Caco-2 (cell line): ENCODE data around the gene LRP1B. TPM values are rescaled to one million over a fixed set of nuclear protein-coding genes. Genes with fewer than 3 reads are reported as not detected.

Source experiments
- BruUV-seq: library from RNA; stranded (reverse); fragments of 400-500 nt; replicated peaks from 2 replicates; lab custom pipeline; 2021; lab: Mats Ljungman, UMichigan
- CTCF ChIA-PET: fragments of 300-600 bp; sonication (Branson Sonifier 250); formaldehyde crosslinking; loops from one replicate; lab custom pipeline; 2022; ENCODE audit warnings: antibody characterized with exemption; lab: Charles Lee
- POLR2A ChIA-PET: fragments of 300-600 bp; sonication (Branson Sonifier 250); formaldehyde crosslinking; loops from one replicate; lab custom pipeline; 2022; ENCODE audit warnings: antibody characterized with exemption; lab: Charles Lee
- DNase-seq, 2 experiments: peaks; one replicate each; pipeline versions ENCODE4 v3.0.0 to v3.0.0-alpha.2; 2020 to 2022
- H3K27me3 ChIP-seq: replicated peaks from 2 replicates; pipeline ENCODE4 v1.6.0; 2011; ENCODE audit warnings: low read length; ENCODE audit not compliant: control insufficient read depth, insufficient read depth
- H3K36me3 ChIP-seq: 2 replicates; pipeline ENCODE4 v1.5.1; 2011; ENCODE audit warnings: low read length; ENCODE audit not compliant: control insufficient read depth, insufficient read depth
- H3K4me1 ChIP-seq: fragments of 250-450 bp; sonication (Bioruptor Pico); 2 replicates; pipeline ENCODE4 v1.5.1; 2020; ENCODE audit warnings: mild to moderate bottlenecking
- H3K4me3 ChIP-seq: 2 replicates; pipeline ENCODE4 v1.5.1; 2011; ENCODE audit warnings: low read depth, mild to moderate bottlenecking, control low read depth, low read length
- H3K9me3 ChIP-seq: fragments of 250-450 bp; sonication (Bioruptor Pico); 2 replicates; pipeline ENCODE4 v1.5.1; 2020; ENCODE audit warnings: mild to moderate bottlenecking, moderate library complexity
- H3K27ac Mint-ChIP-seq: one replicate; pipeline ENCODE4 v1.8.0; 2022; ENCODE audit warnings: mixed read lengths; ENCODE audit not compliant: unreplicated experiment
- H3K27me3 Mint-ChIP-seq: one replicate; pipeline ENCODE4 v1.8.0; 2022; ENCODE audit warnings: mixed read lengths; ENCODE audit not compliant: insufficient read depth, unreplicated experiment
- H3K36me3 Mint-ChIP-seq: one replicate; pipeline ENCODE4 v1.8.0; 2022; ENCODE audit warnings: mild to moderate bottlenecking, mixed read lengths; ENCODE audit not compliant: insufficient read depth, unreplicated experiment
- H3K4me1 Mint-ChIP-seq: one replicate; pipeline ENCODE4 v1.8.0; 2022; ENCODE audit warnings: low read depth, mixed read lengths; ENCODE audit not compliant: unreplicated experiment
- H3K4me3 Mint-ChIP-seq: one replicate; pipeline ENCODE4 v1.8.0; 2022; ENCODE audit warnings: mild to moderate bottlenecking, moderate library complexity, mixed read lengths; ENCODE audit not compliant: unreplicated experiment
- H3K9me3 Mint-ChIP-seq: one replicate; pipeline ENCODE4 v1.8.0; 2022; ENCODE audit warnings: mixed read lengths; ENCODE audit not compliant: unreplicated experiment
- intact Hi-C: fragments of 100-400 bp; cut with micrococcal nuclease; formaldehyde crosslinking; loops from one replicate; pipeline ENCODE4 v1.10.0; 2022; ENCODE audit not compliant: unreplicated experiment
- total RNA-seq: library from RNA; stranded (reverse); gene quantifications from 2 replicates; pipeline ENCODE4 v1.2.3, GENCODE V29; 2022
- TF ChIP-seq, protein P1 (sequence below), 2 experiments: fragments of 200-600 bp in 1 of 2; IDR thresholded peaks; 1 replicate in 1 of 2; 2 replicates in 1 of 2; pipeline versions ENCODE4 v1.5.1 to v1.8.0; 2011 to 2022; ENCODE audit warnings: antibody characterized with exemption in 1 of 2, control low read depth in 1 of 2, inconsistent platforms in 1 of 2, low read depth in 1 of 2, low read length in 1 of 2, mild to moderate bottlenecking in 1 of 2, moderate library complexity in 1 of 2; ENCODE audit not compliant: insufficient read depth in 1 of 2, severe bottlenecking in 1 of 2, unreplicated experiment in 1 of 2

LRP1B gene
- total RNA-seq, 1 experiment from 2014 or later = not detected

DNA sequence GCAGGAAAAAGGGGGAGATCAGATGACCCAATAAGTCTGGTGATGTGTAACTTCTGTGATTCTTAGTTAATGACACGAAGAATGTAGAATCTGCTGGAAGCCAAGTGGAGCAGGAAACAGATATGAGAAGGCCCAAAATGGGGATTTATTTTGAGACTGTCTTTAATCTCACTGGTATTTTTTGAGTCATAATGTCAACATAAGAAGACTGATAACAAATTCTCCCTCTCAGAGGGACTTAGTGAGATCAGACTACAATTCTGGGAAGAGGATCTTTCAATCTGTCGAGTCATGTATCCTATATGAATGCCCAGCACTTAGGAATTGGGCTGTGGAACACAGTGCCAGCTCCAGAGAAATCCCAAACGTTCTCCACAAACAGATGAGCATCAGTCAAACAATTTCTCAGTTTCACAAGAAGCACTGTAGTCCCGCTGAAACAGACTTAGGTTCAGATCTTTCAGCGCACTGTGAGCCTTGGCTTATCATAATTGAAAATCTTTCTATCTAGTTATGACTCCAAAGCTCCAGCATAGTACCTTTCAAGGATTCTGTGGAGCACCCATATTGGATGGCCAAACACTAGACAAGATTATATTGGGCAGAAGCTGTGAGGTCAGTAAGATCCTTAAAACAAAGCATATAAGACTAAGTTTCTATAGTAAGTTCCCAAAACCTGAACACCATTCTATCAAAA lies 738.2 kb downstream of the LRP1B start:
- Histone ChIP-seq H3K9me3 (no peaks in the 10 kb centered on the region), H3K27me3 (no peaks in the 10 kb centered on the region), H3K4me3 (no peak overlapping the region), H3K4me1 (peaks cover 19% of the 10 kb centered on the region), H3K36me3 (no peaks in the 10 kb centered on the region)
- peak overlapping the region; percentile 31 for H3K4me3 Mint-ChIP-seq
- DNase-seq = peak in 1 of 2 experiments; percentile 17
- peak overlapping the region; percentile 87 for H3K27ac Mint-ChIP-seq
- BruUV-seq = no TSS peak
- intact Hi-C loops = loop anchor here (10.0 kb wide), 1 partner anchor 288 kb away; no protein-coding TSS in a partner anchor
- H3K9me3 Mint-ChIP-seq = peaks cover 13% of the 10 kb centered on the region
- H3K27me3 Mint-ChIP-seq = no peaks in the 10 kb centered on the region
- H3K36me3 Mint-ChIP-seq = no peaks in the 10 kb centered on the region
- ChIA-PET CTCF (no interaction called here), POLR2A (no interaction called here)
- peaks cover 26% of the 10 kb centered on the region for H3K4me1 Mint-ChIP-seq
- TF ChIP-seq, protein P1, sequence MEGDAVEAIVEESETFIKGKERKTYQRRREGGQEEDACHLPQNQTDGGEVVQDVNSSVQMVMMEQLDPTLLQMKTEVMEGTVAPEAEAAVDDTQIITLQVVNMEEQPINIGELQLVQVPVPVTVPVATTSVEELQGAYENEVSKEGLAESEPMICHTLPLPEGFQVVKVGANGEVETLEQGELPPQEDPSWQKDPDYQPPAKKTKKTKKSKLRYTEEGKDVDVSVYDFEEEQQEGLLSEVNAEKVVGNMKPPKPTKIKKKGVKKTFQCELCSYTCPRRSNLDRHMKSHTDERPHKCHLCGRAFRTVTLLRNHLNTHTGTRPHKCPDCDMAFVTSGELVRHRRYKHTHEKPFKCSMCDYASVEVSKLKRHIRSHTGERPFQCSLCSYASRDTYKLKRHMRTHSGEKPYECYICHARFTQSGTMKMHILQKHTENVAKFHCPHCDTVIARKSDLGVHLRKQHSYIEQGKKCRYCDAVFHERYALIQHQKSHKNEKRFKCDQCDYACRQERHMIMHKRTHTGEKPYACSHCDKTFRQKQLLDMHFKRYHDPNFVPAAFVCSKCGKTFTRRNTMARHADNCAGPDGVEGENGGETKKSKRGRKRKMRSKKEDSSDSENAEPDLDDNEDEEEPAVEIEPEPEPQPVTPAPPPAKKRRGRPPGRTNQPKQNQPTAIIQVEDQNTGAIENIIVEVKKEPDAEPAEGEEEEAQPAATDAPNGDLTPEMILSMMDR (IDR thresholded peaks at IDR 0.05; ENCODE audit: insufficient read depth in 1 of 2, low read depth in 1 of 2, low read length in 1 of 2, severe bottlenecking in 1 of 2, unreplicated experiment in 1 of 2) = no peak

DNA sequence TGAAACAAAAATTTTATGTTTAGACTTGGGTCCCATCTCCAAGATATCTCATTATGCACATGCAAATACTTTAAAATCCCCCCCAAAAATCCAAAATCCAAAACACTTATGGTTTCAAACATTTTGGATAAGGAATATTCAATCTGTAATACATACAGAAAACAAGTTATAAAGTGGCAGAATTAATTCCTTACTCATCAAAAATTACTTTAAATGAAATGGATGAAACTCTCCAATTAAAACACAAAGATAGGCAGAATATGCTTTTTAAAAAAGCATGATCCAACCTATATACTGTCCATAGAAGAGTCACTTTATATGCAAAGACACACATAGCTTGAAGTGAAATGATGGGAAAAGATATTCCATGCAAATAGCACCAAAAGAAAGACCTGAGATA lies 744.6 kb downstream of the LRP1B start:
- BruUV-seq = no TSS peak
- H3K4me1 ChIP-seq = peaks cover under 1% of the 10 kb centered on the region; the same call in 1 of the 2 replicates
- no peak overlapping the region for H3K4me3 ChIP-seq
- ChIA-PET CTCF (no interaction called here), POLR2A (no interaction called here)
- peaks cover 2% of the 10 kb centered on the region for H3K4me1 Mint-ChIP-seq
- peaks cover 16% of the 10 kb centered on the region for H3K9me3 Mint-ChIP-seq
- no peaks in the 10 kb centered on the region for H3K36me3 Mint-ChIP-seq
- H3K27me3 Mint-ChIP-seq = no peaks in the 10 kb centered on the region
- intact Hi-C loops = no loop called here
- H3K27ac Mint-ChIP-seq = no peak overlapping the region
- H3K4me3 Mint-ChIP-seq = no peak overlapping the region
- H3K9me3 ChIP-seq = 0 out of 2 replicates have a peak, but pooled peaks cover 4% of the 10 kb centered on the region
- H3K36me3 ChIP-seq = no peaks in the 10 kb centered on the region
- H3K27me3 ChIP-seq = no peaks in the 10 kb centered on the region
- TF ChIP-seq, protein P1 (IDR thresholded peaks at IDR 0.05; ENCODE audit: insufficient read depth in 1 of 2, low read depth in 1 of 2, low read length in 1 of 2, severe bottlenecking in 1 of 2, unreplicated experiment in 1 of 2) = no peak
- no peak for DNase-seq

DNA sequence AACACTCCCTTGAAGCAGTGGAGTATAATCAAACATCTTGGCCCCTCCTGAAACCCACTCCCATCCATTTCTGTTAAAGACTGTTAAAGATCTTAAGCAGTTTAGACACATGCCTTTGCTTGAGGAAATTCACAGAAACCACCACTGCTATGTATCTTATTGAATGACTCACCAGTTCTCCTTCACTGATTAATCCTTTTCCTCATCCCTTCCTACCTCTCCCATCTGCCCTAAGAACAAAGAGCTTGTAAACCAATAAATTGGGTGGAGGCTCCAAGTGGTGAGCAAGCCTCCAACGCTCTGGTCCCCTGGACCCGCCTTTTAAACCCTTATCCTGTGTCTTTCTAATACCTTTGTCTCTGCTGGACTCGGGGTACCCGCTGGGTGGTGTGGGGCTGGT lies 746.1 kb downstream of the LRP1B start:
- no peaks in the 10 kb centered on the region for H3K27me3 ChIP-seq
- H3K9me3 ChIP-seq = 0 out of 2 replicates have a peak, but pooled peaks cover 4% of the 10 kb centered on the region
- TF ChIP-seq, protein P1 (IDR thresholded peaks at IDR 0.05; ENCODE audit: insufficient read depth in 1 of 2, low read depth in 1 of 2, low read length in 1 of 2, severe bottlenecking in 1 of 2, unreplicated experiment in 1 of 2) = no peak
- Mint-ChIP-seq H3K36me3 (no peaks in the 10 kb centered on the region), H3K4me3 (no peak overlapping the region), H3K4me1 (no peaks in the 10 kb centered on the region), H3K27me3 (no peaks in the 10 kb centered on the region), H3K9me3 (peaks cover 10% of the 10 kb centered on the region), H3K27ac (no peak overlapping the region)
- intact Hi-C loops = no loop called here
- no peak overlapping the region for H3K4me3 ChIP-seq
- BruUV-seq = no TSS peak
- H3K4me1 ChIP-seq = no peaks in the 10 kb centered on the region
- ChIA-PET POLR2A (no interaction called here), CTCF (no interaction called here)
- DNase-seq = no peak
- H3K36me3 ChIP-seq = no peaks in the 10 kb centered on the region
